Measurements from ENCODE around the gene CMIP.

GRCh38 chr16:81599034-81599744, 154.6 kb downstream of the CMIP start:
- TF ChIP-seq POLR2A (IDR thresholded peaks at IDR 0.05) (no peak), CTCF (IDR thresholded peaks at IDR 0.05) (no peak)

Measured in thyroid gland (tissue), 4 donors.